ENCODE results near the gene B4GALNT1. TPM values are rescaled to one million over a fixed set of nuclear protein-coding genes. Genes with fewer than 3 reads are reported as not detected.

B4GALNT1 gene
- total RNA-seq, 2 donors from 2014 or later, result 0.78 TPM; not detected in 1

GRCh38 chr12:57627501-57628279 is 5.3 kb downstream of the B4GALNT1 start:
- Histone ChIP-seq H3K36me3 (replicated peaks in 1 of 2; ENCODE audit: insufficient read depth in 1 of 2, low read depth in 2 of 2) (no peaks in the 10 kb centered on the region), H3K9me3 (no peaks in the 10 kb centered on the region), H3K27ac (no peak overlapping the region), H3K4me1 (peaks cover 18% of the 10 kb centered on the region), H3K4me3 (no peak overlapping the region), H3K27me3 (peaks cover 0 to 27% of the 10 kb centered on the region in 2 donors)
- DNase-seq (peak in 1 of 4 donors; percentile 23), ATAC-seq (peak; percentile 25)
- no peak for TF ChIP-seq POLR2A (IDR thresholded peaks at IDR 0.05)
- TF ChIP-seq CTCF (IDR thresholded peaks at IDR 0.05), result peak in 1 of 7 experiments; percentile 20
- intact Hi-C loops (cut with DNase I), result no loop called here
- 9 to 28% methylated on average over 23 to 65 of the region's 67 CpGs for WGBS, 2 donors

GRCh38 chr12:57626921-57627445 is 6.0 kb downstream of the B4GALNT1 start:
- H3K27me3 ChIP-seq, result peaks cover 0 to 23% of the 10 kb centered on the region in 2 donors
- no peak for TF ChIP-seq POLR2A (IDR thresholded peaks at IDR 0.05)
- TF ChIP-seq CTCF (IDR thresholded peaks at IDR 0.05), result no peak
- peaks cover 12% of the 10 kb centered on the region for H3K4me1 ChIP-seq
- H3K27ac ChIP-seq, result no peak overlapping the region
- DNase-seq (no peak), ATAC-seq (no peak)
- H3K9me3 ChIP-seq, result no peaks in the 10 kb centered on the region
- intact Hi-C loops (cut with DNase I), result no loop called here
- no peak overlapping the region for H3K4me3 ChIP-seq
- 15 to 21% methylated on average over 8 to 9 of the region's 9 CpGs for WGBS, 2 donors
- H3K36me3 ChIP-seq (replicated peaks in 1 of 2; ENCODE audit: insufficient read depth in 1 of 2, low read depth in 2 of 2), result no peaks in the 10 kb centered on the region

GRCh38 chr12:57626111-57626920 is 6.7 kb downstream of the B4GALNT1 start:
- intact Hi-C loops (cut with DNase I), result no loop called here
- H3K27ac ChIP-seq, result no peak overlapping the region
- DNase-seq, result no peak
- 27 to 35% methylated on average over 3 to 13 of the region's 13 CpGs for WGBS, 2 donors
- H3K4me3 ChIP-seq, result no peak overlapping the region
- peaks cover 14% of the 10 kb centered on the region for H3K4me1 ChIP-seq
- TF ChIP-seq CTCF (IDR thresholded peaks at IDR 0.05), result no peak
- TF ChIP-seq POLR2A (IDR thresholded peaks at IDR 0.05), result no peak
- H3K9me3 ChIP-seq, result no peaks in the 10 kb centered on the region
- ATAC-seq, result no peak
- H3K36me3 ChIP-seq (replicated peaks in 1 of 2; ENCODE audit: insufficient read depth in 1 of 2, low read depth in 2 of 2), result no peaks in the 10 kb centered on the region
- peaks cover 0 to 20% of the 10 kb centered on the region in 2 donors for H3K27me3 ChIP-seq

- ATAC-seq (no peak), DNase-seq (no peak)
- intact Hi-C loops (cut with DNase I), result no loop called here
- H3K9me3 ChIP-seq, result no peaks in the 10 kb centered on the region
- no peaks in the 10 kb centered on the region for H3K36me3 ChIP-seq (replicated peaks in 1 of 2; ENCODE audit: insufficient read depth in 1 of 2, low read depth in 2 of 2)
- no peak overlapping the region for H3K4me3 ChIP-seq
- peaks cover 0 to 28% of the 10 kb centered on the region in 2 donors for H3K27me3 ChIP-seq
- WGBS, 2 donors, result 54 to 61% methylated on average over 11 to 12 of the region's 12 CpGs
- no peak overlapping the region for H3K27ac ChIP-seq
- peaks cover 21% of the 10 kb centered on the region for H3K4me1 ChIP-seq
- TF ChIP-seq POLR2A (IDR thresholded peaks at IDR 0.05) (no peak), CTCF (IDR thresholded peaks at IDR 0.05) (no peak)
Observed at GRCh38 chr12:57625261-57626032, 7.6 kb downstream of the B4GALNT1 start.

Measured in body of pancreas (tissue), 4 donors.